ENCODE data around the gene ATXN1.

Gene ATXN1

GRCh38 chr6:16764188-16764950 lies 3.1 kb upstream of the ATXN1 start:
- Histone ChIP-seq H3K9ac (ENCODE audit: low read depth, low read length, poor library complexity) (no peak overlapping the region), H2BK5ac (ENCODE audit: low read length) (no peak overlapping the region), H2BK15ac (ENCODE audit: low read length) (no peak overlapping the region), H2AK5ac (ENCODE audit: low read depth, low read length) (no peak overlapping the region), H4K91ac (ENCODE audit: low read depth, low read length, poor library complexity) (no peak overlapping the region), H3K4me1 (ENCODE audit: control insufficient read depth in 2 of 2, insufficient read depth in 1 of 2, low read depth in 1 of 2, low read length in 2 of 2) (peaks cover 2 to 18% of the 10 kb centered on the region in 2 donors), H3K18ac (ENCODE audit: low read length) (no peak overlapping the region), H3K27ac (replicated peaks; ENCODE audit: low read length) (no peak overlapping the region), H2AFZ (ENCODE audit: low read length) (no peak overlapping the region), H3K27me3 (ENCODE audit: control insufficient read depth in 3 of 3, insufficient read depth in 3 of 3, low read depth in 1 of 3, low read length in 3 of 3) (peaks cover 0 to 11% (median 0%) of the 10 kb centered on the region in 3 experiments), H3K23ac (ENCODE audit: low read depth, low read length, poor library complexity) (no peak overlapping the region), H3K9me3 (replicated peaks in 1 of 2; ENCODE audit: control insufficient read depth in 2 of 2, insufficient read depth in 1 of 2, low read depth in 1 of 2, low read length in 2 of 2) (no peaks in the 10 kb centered on the region), H3K4me2 (ENCODE audit: insufficient read depth, low read length, poor library complexity, severe bottlenecking) (no peak overlapping the region), H3K4ac (ENCODE audit: low read length) (no peak overlapping the region), H3K79me1 (ENCODE audit: low read depth, low read length) (no peaks in the 10 kb centered on the region), H2BK12ac (ENCODE audit: low read length) (no peak overlapping the region), H4K8ac (ENCODE audit: low read depth, low read length) (no peak overlapping the region), H3K4me3 (ENCODE audit: low read length in 2 of 2) (no peak overlapping the region), H3K36me3 (replicated peaks in 1 of 2; ENCODE audit: control insufficient read depth in 2 of 2, insufficient read depth in 2 of 2, low read length in 2 of 2) (no peaks in the 10 kb centered on the region), H3K14ac (ENCODE audit: low read length) (no peak overlapping the region), H2BK120ac (ENCODE audit: low read depth, low read length) (no peak overlapping the region)
- DNase-seq (ENCODE audit: low spot score) = no peak
- WGBS, 2 donors (ENCODE audit: extremely low coverage in 2 of 2, insufficient read length in 2 of 2, insufficient replicate concordance in 1 of 2) = no CpG with 5 or more reads among the region's 3 CpGs

GRCh38 chr6:16762550-16763477 lies 1.6 kb upstream of the ATXN1 start:
- no CpG with 5 or more reads among the region's 32 CpGs for WGBS, 2 donors (ENCODE audit: extremely low coverage in 2 of 2, insufficient read length in 2 of 2, insufficient replicate concordance in 1 of 2)
- Histone ChIP-seq H3K27ac (replicated peaks; ENCODE audit: low read length) (no peak overlapping the region), H3K27me3 (ENCODE audit: control insufficient read depth in 3 of 3, insufficient read depth in 3 of 3, low read depth in 1 of 3, low read length in 3 of 3) (peaks cover 0 to 14% (median 0%) of the 10 kb centered on the region in 3 experiments), H3K14ac (ENCODE audit: low read length) (no peak overlapping the region), H3K4me3 (ENCODE audit: low read length in 2 of 2) (peak overlapping the region; percentile 71 to 80), H2BK5ac (ENCODE audit: low read length) (no peak overlapping the region), H2BK15ac (ENCODE audit: low read length) (no peak overlapping the region), H4K91ac (ENCODE audit: low read depth, low read length, poor library complexity) (no peak overlapping the region), H3K9ac (ENCODE audit: low read depth, low read length, poor library complexity) (no peak overlapping the region), H2AK5ac (ENCODE audit: low read depth, low read length) (no peak overlapping the region), H3K4me1 (ENCODE audit: control insufficient read depth in 2 of 2, insufficient read depth in 1 of 2, low read depth in 1 of 2, low read length in 2 of 2) (peaks cover 11 to 21% of the 10 kb centered on the region in 2 donors), H3K4me2 (ENCODE audit: insufficient read depth, low read length, poor library complexity, severe bottlenecking) (peak overlapping the region; percentile 98), H3K36me3 (replicated peaks in 1 of 2; ENCODE audit: control insufficient read depth in 2 of 2, insufficient read depth in 2 of 2, low read length in 2 of 2) (no peaks in the 10 kb centered on the region), H3K79me1 (ENCODE audit: low read depth, low read length) (no peaks in the 10 kb centered on the region), H3K23ac (ENCODE audit: low read depth, low read length, poor library complexity) (no peak overlapping the region), H3K18ac (ENCODE audit: low read length) (no peak overlapping the region), H2BK12ac (ENCODE audit: low read length) (no peak overlapping the region), H3K4ac (ENCODE audit: low read length) (no peak overlapping the region), H2BK120ac (ENCODE audit: low read depth, low read length) (no peak overlapping the region), H3K9me3 (replicated peaks in 1 of 2; ENCODE audit: control insufficient read depth in 2 of 2, insufficient read depth in 1 of 2, low read depth in 1 of 2, low read length in 2 of 2) (no peaks in the 10 kb centered on the region), H4K8ac (ENCODE audit: low read depth, low read length) (no peak overlapping the region), H2AFZ (ENCODE audit: low read length) (peak overlapping the region; percentile 93)
- DNase-seq (ENCODE audit: low spot score) = peak; percentile 27

DNA sequence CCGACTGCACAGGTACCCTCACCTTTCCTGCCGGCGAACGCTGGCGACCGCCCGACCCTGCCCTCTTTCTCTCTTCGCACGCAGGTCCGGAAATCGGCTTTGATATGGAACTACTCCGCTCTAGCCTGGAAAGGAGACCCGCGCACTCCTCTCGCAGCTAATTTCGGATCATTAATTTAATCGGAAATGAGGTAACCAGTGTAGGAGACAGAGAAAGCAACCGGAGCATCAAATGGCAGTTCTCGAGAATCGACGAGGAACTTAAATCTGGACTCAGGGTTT lies 949 bp upstream of the ATXN1 start:
- Histone ChIP-seq H4K91ac (ENCODE audit: low read depth, low read length, poor library complexity) (no peak overlapping the region), H3K9ac (ENCODE audit: low read depth, low read length, poor library complexity) (no peak overlapping the region), H3K4me3 (ENCODE audit: low read length in 2 of 2) (peak overlapping the region; percentile 71 to 80), H3K23ac (ENCODE audit: low read depth, low read length, poor library complexity) (no peak overlapping the region), H2BK120ac (ENCODE audit: low read depth, low read length) (no peak overlapping the region), H3K9me3 (replicated peaks in 1 of 2; ENCODE audit: control insufficient read depth in 2 of 2, insufficient read depth in 1 of 2, low read depth in 1 of 2, low read length in 2 of 2) (no peaks in the 10 kb centered on the region), H2AK5ac (ENCODE audit: low read depth, low read length) (no peak overlapping the region), H3K4ac (ENCODE audit: low read length) (no peak overlapping the region), H2BK12ac (ENCODE audit: low read length) (no peak overlapping the region), H2BK5ac (ENCODE audit: low read length) (no peak overlapping the region), H3K4me1 (ENCODE audit: control insufficient read depth in 2 of 2, insufficient read depth in 1 of 2, low read depth in 1 of 2, low read length in 2 of 2) (peaks cover 11 to 23% of the 10 kb centered on the region in 2 donors), H3K36me3 (replicated peaks in 1 of 2; ENCODE audit: control insufficient read depth in 2 of 2, insufficient read depth in 2 of 2, low read length in 2 of 2) (no peaks in the 10 kb centered on the region), H3K14ac (ENCODE audit: low read length) (no peak overlapping the region), H3K27ac (replicated peaks; ENCODE audit: low read length) (no peak overlapping the region), H3K18ac (ENCODE audit: low read length) (no peak overlapping the region), H4K8ac (ENCODE audit: low read depth, low read length) (no peak overlapping the region), H2AFZ (ENCODE audit: low read length) (peak overlapping the region; percentile 93), H3K79me1 (ENCODE audit: low read depth, low read length) (no peaks in the 10 kb centered on the region), H3K4me2 (ENCODE audit: insufficient read depth, low read length, poor library complexity, severe bottlenecking) (peak overlapping the region; percentile 98), H2BK15ac (ENCODE audit: low read length) (no peak overlapping the region), H3K27me3 (ENCODE audit: control insufficient read depth in 3 of 3, insufficient read depth in 3 of 3, low read depth in 1 of 3, low read length in 3 of 3) (peaks cover 0 to 14% (median 0%) of the 10 kb centered on the region in 3 experiments)
- DNase-seq (ENCODE audit: low spot score) = peak; percentile 26
- no CpG with 5 or more reads among the region's 21 CpGs for WGBS, 2 donors (ENCODE audit: extremely low coverage in 2 of 2, insufficient read length in 2 of 2, insufficient replicate concordance in 1 of 2)
